ENCODE measurements around the gene EPN2.

- no peak for TF ChIP-seq POLR2A (IDR thresholded peaks at IDR 0.05)
- TF ChIP-seq CTCF (IDR thresholded peaks at IDR 0.05 in 4 of 5, conservative IDR thresholded peaks at IDR 0.05 in 1 of 5), result no peak
Observed at GRCh38 chr17:19285213-19285900, 48.2 kb downstream of the EPN2 start.
